ENCODE data around the gene LTB4R.
"Not testable (repeated sequence)": the region's sequence is repeated elsewhere in the genome, so short reads cannot be mapped to it uniquely, and the experiment has no call there.

Gene LTB4R

GRCh38 chr14:24343795-24344660 is 32.7 kb downstream of the LTB4R start:
- no peak for DNase-seq (ENCODE audit: low read depth in 3 of 3)

- DNase-seq (ENCODE audit: low read depth in 3 of 3), result no peak
Measured at GRCh38 chr14:24347134-24347533, 35.8 kb downstream of the LTB4R start.

GRCh38 chr14:24348186-24348585 is 36.9 kb downstream of the LTB4R start:
- no peak for DNase-seq (ENCODE audit: low read depth in 3 of 3)

GRCh38 chr14:24349742-24350141 is 38.4 kb downstream of the LTB4R start:
- DNase-seq (ENCODE audit: low read depth in 3 of 3), result no peak

GRCh38 chr14:24351517-24351916 is 40.2 kb downstream of the LTB4R start:
- DNase-seq (ENCODE audit: low read depth in 3 of 3), result no peak

GRCh38 chr14:24353559-24354481 is 42.5 kb downstream of the LTB4R start:
- no peak for DNase-seq (ENCODE audit: low read depth in 3 of 3)

- DNase-seq (ENCODE audit: low read depth in 3 of 3), result not testable (repeated sequence)
Measured at GRCh38 chr14:24354482-24354825, 43.2 kb downstream of the LTB4R start.

- DNase-seq (ENCODE audit: low read depth in 3 of 3), result no peak
Measured at GRCh38 chr14:24355009-24355408, 43.7 kb downstream of the LTB4R start.

GRCh38 chr14:24356208-24356607 is 44.9 kb downstream of the LTB4R start:
- no peak for DNase-seq (ENCODE audit: low read depth in 3 of 3)

- DNase-seq (ENCODE audit: low read depth in 3 of 3), result no peak
Measured at GRCh38 chr14:24360281-24360680, 49.0 kb downstream of the LTB4R start.

- no peak for DNase-seq (ENCODE audit: low read depth in 3 of 3)
Measured at GRCh38 chr14:24361326-24361725, 50.0 kb downstream of the LTB4R start.

GRCh38 chr14:24362241-24362960 is 51.1 kb downstream of the LTB4R start:
- DNase-seq (ENCODE audit: low read depth in 3 of 3), result no peak

GRCh38 chr14:24363401-24363800 is 52.1 kb downstream of the LTB4R start:
- DNase-seq (ENCODE audit: low read depth in 3 of 3), result no peak

- no peak for DNase-seq (ENCODE audit: low read depth in 3 of 3)
Measured at GRCh38 chr14:24364841-24365240, 53.5 kb downstream of the LTB4R start.

- DNase-seq (ENCODE audit: low read depth in 3 of 3), result peak; percentile 27 to 74 (median 41)
Measured at GRCh38 chr14:24365600-24366412, 54.5 kb downstream of the LTB4R start.

- no peak for DNase-seq (ENCODE audit: low read depth in 3 of 3)
Measured at GRCh38 chr14:24366413-24366720, 55.1 kb downstream of the LTB4R start.

GRCh38 chr14:24366721-24367513 is 55.6 kb downstream of the LTB4R start:
- DNase-seq (ENCODE audit: low read depth in 3 of 3), result no peak

Data from stimulated activated CD4-positive, alpha-beta T cell treated with anti-CD3 and anti-CD28 coated beads, TNF-alpha, amount 100 ng/mL, for 24 hours (primary cell).